Esophagus squamous epithelium (tissue), 5 donors: ENCODE results near the gene FOXO6. TPM values are rescaled to one million over a fixed set of nuclear protein-coding genes. Genes with fewer than 3 reads are reported as not detected.

Experiments
- DNase-seq: peaks from one replicate; lab custom pipeline; 2025; lab: John Stamatoyannopoulos, UW
- H3K27ac ChIP-seq, 4 donors: fragments of 200-600 bp; sonication (generic); one replicate each; pipeline ENCODE4 v1.5.1; 2016 to 2019; ENCODE audit warnings: mild to moderate bottlenecking in 1 of 4
- H3K27me3 ChIP-seq, 4 donors: fragments of 200-600 bp; sonication (generic); 1 replicate in 3 of 4; 2 replicates in 1 of 4; pipeline versions ENCODE4 v1.5.1 to v1.6.0; 2017 to 2021; ENCODE audit warnings: antibody characterized with exemption in 1 of 4
- H3K36me3 ChIP-seq, 3 donors: fragments of 200-600 bp; sonication (generic); one replicate each; pipeline ENCODE4 v1.5.1; 2016 to 2019
- H3K4me1 ChIP-seq, 3 donors: fragments of 200-600 bp; sonication (generic); one replicate each; pipeline ENCODE4 v1.5.1; 2017 to 2019
- H3K4me3 ChIP-seq, 4 donors: fragments of 200-600 bp; sonication (generic); 1 replicate in 3 of 4; 2 replicates in 1 of 4; pipeline ENCODE4 v1.5.1; 2016 to 2019; ENCODE audit warnings: mild to moderate bottlenecking in 2 of 4, moderate library complexity in 1 of 4
- H3K9me3 ChIP-seq, 3 donors: fragments of 200-600 bp; sonication (generic); one replicate each; pipeline ENCODE4 v1.5.1; 2016 to 2019
- CTCF ChIP-seq, 6 experiments: fragments of 450-650 bp in 4 of 6; fragments of 200-600 bp in 2 of 6; sonication (generic) in 2 of 6; IDR thresholded peaks; one replicate each; pipeline ENCODE4 v1.5.1; 2016 to 2019; ENCODE audit warnings: antibody characterized with exemption in 6 of 6, mild to moderate bottlenecking in 4 of 6, moderate library complexity in 4 of 6
- POLR2A ChIP-seq, 4 donors: fragments of 450-650 bp; IDR thresholded peaks; one replicate each; pipeline ENCODE4 v1.6.1; 2017; ENCODE audit warnings: antibody characterized with exemption in 4 of 4, mild to moderate bottlenecking in 4 of 4, moderate library complexity in 3 of 4
- WGBS, 2 donors: methylation state at CpG; one replicate each; pipeline ENCODE4 v1.1.5; 2018; 5-methylcytosine and 5-hydroxymethylcytosine counted together
- intact Hi-C: fragments of 100-400 bp; cut with DNase I; formaldehyde crosslinking; loops from one replicate; pipeline ENCODE4 v1.15.0; 2022
- total RNA-seq, 4 donors: library from RNA; depleted of rRNA; stranded (reverse); fragments of >200 nt; gene quantifications; one replicate each; pipeline ENCODE4 v1.1.0, GENCODE V29; 2016
- donor health status: DM: yes; HTN: yes; CAD: no.

FOXO6 gene
- total RNA-seq, 4 donors from 2014 or later: 0.18 to 0.53 (median 0.38) TPM; not detected in 1

DNA sequence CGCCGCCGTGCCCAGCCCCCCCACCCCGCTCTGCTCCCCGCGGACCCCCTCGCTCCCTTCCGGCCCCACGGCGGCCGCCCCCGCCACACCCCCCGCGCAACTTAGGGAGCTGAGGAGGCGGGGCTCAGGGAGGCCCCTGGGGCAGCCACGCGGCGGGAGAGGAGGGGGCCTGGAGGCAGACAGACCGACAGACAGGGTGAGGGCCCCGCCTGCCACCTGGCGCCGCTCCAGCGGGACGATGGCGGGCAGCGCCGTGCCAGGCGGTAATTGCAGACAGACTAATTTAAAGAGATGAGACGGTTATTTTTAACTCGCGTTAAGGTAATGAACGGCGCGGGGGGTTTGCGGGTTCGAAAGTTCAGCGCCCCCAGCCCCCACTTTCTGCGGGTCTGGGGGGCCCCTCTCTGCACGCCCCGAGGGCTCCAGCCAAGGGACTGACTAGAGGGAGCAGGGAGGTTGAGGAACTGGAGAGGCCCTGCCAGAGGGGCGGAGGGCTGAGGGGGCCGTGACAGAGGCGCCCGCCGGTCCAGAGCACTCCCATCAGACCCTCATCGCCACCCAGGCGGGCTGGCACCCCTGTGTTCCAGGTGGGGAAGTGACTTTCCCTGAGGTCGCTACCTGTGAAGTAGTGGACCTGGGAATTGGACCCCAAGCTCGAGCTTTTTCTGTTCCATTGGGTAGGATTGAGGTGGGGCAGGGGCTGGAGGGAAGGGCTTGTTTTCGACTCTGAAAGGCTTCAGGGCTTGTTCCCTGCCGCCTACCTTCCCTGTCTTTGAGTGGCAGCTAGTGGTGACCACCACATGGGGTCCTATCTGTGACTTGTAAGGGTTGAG, 5.4 kb downstream of the FOXO6 start:
- H3K27me3 ChIP-seq: peaks cover 0 to 63% (median 8%) of the 10 kb centered on the region in 4 donors
- DNase-seq: no peak

DNA sequence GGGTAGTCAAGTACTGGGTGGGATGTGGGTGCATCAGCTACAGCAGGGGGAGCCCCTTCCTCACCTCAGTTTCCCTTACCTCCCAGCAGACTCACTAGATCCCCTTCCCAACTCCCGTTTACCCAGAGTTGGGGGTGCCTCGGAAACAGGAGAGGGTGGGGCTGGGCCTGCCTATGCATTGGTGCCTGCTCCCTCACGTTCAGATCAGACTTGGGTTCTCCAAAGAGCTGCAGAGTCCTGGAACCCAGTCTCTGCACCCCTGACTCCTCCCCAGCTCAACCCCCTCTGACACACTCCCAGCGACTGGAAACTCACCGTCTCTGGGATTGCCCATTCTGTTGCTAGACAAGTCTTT, 6.0 kb downstream of the FOXO6 start:
- 46 to 60% methylated on average over 3 to 5 of the region's 5 CpGs for WGBS, 2 donors
- Histone ChIP-seq H3K36me3 (no peaks in the 10 kb centered on the region), H3K27ac (no peak overlapping the region), H3K27me3 (peaks cover 0 to 63% (median 8%) of the 10 kb centered on the region in 4 donors), H3K4me3 (no peak overlapping the region), H3K4me1 (peaks cover 25 to 44% (median 26%) of the 10 kb centered on the region in 3 donors), H3K9me3 (no peaks in the 10 kb centered on the region)
- no peak for DNase-seq
- TF ChIP-seq CTCF (IDR thresholded peaks at IDR 0.05): no peak
- TF ChIP-seq POLR2A (IDR thresholded peaks at IDR 0.05): no peak
- intact Hi-C loops: no loop called here

More for the DNA sequence above, 5.4 kb downstream of the FOXO6 start:
- intact Hi-C loops: no loop called here
- WGBS, 2 donors: 12 to 15% methylated on average over 8 to 9 of the region's 51 CpGs
- Histone ChIP-seq H3K4me3 (peak overlapping the region; percentile 29 to 70 (median 42)), H3K27ac (peak overlapping the region in 2 of 4 donors; percentile 32 to 44), H3K36me3 (no peaks in the 10 kb centered on the region), H3K4me1 (peaks cover 23 to 44% (median 25%) of the 10 kb centered on the region in 3 donors), H3K9me3 (no peaks in the 10 kb centered on the region)
- TF ChIP-seq CTCF (IDR thresholded peaks at IDR 0.05) (no peak), POLR2A (IDR thresholded peaks at IDR 0.05) (no peak)

GRCh38 chr1:41368366-41368765, 7.1 kb downstream of the FOXO6 start:
- H3K36me3 ChIP-seq: no peaks in the 10 kb centered on the region
- intact Hi-C loops: no loop called here
- H3K27ac ChIP-seq: no peak overlapping the region
- no peak for TF ChIP-seq POLR2A (IDR thresholded peaks at IDR 0.05)
- TF ChIP-seq CTCF (IDR thresholded peaks at IDR 0.05): no peak
- DNase-seq: no peak
- peaks cover 0 to 61% (median 6%) of the 10 kb centered on the region in 4 donors for H3K27me3 ChIP-seq
- no peak overlapping the region for H3K4me3 ChIP-seq
- no CpG with 5 or more reads among the region's 1 CpG for WGBS, 2 donors
- peaks cover 26 to 43% (median 27%) of the 10 kb centered on the region in 3 donors for H3K4me1 ChIP-seq
- H3K9me3 ChIP-seq: no peaks in the 10 kb centered on the region

GRCh38 chr1:41368801-41369200, 7.6 kb downstream of the FOXO6 start:
- intact Hi-C loops: no loop called here
- TF ChIP-seq CTCF (IDR thresholded peaks at IDR 0.05) (no peak), POLR2A (IDR thresholded peaks at IDR 0.05) (no peak)
- Histone ChIP-seq H3K36me3 (no peaks in the 10 kb centered on the region), H3K27me3 (peaks cover 0 to 61% (median 6%) of the 10 kb centered on the region in 4 donors), H3K9me3 (no peaks in the 10 kb centered on the region), H3K27ac (no peak overlapping the region), H3K4me1 (peaks cover 26 to 43% (median 27%) of the 10 kb centered on the region in 3 donors), H3K4me3 (no peak overlapping the region)
- WGBS, 2 donors: 59 to 63% methylated on average over 7 of the region's 7 CpGs
- no peak for DNase-seq

DNA sequence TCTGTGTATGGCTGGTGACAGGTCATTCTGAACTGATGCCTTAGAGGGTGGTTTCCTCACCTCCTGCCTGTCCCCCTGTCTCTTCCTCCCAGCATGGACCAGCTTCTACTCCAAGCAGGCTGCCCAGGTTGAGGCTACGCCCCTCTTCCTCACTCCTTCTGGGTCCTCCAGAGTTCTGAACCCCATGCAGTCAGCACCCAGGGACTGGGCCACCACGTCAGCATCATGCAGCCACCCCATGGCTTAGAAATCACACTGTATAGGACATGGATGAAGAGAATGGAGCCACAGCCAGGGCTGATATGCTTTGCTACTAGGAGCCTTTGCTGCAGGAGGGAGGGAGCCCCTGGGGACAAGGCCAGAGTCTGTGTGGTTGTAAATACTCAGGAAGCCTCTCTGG, 8.3 kb downstream of the FOXO6 start:
- H3K9me3 ChIP-seq: no peaks in the 10 kb centered on the region
- TF ChIP-seq POLR2A (IDR thresholded peaks at IDR 0.05) (no peak), CTCF (IDR thresholded peaks at IDR 0.05) (no peak)
- H3K4me1 ChIP-seq: peaks cover 26 to 43% (median 27%) of the 10 kb centered on the region in 3 donors
- no peaks in the 10 kb centered on the region for H3K36me3 ChIP-seq
- no peak overlapping the region for H3K4me3 ChIP-seq
- DNase-seq: no peak
- H3K27me3 ChIP-seq: peaks cover 0 to 61% (median 6%) of the 10 kb centered on the region in 4 donors
- WGBS, 2 donors: 60% methylated on average over 2 of the region's 2 CpGs; no CpG with 5 or more reads in 1 of the 2 donors
- no peak overlapping the region for H3K27ac ChIP-seq
- intact Hi-C loops: no loop called here
